Superior temporal gyrus (tissue), 1 donor: Measurements from ENCODE around the gene LDB2.
A peak's percentile ranks its signal among the peaks of the same experiment; 100 is the strongest.

Experiments
- DNase-seq: peaks from one replicate; pipeline ENCODE4 v3.0.0-alpha.2; 2016; ENCODE audit errors: extremely low spot score

The LDB2 gene

DNA sequence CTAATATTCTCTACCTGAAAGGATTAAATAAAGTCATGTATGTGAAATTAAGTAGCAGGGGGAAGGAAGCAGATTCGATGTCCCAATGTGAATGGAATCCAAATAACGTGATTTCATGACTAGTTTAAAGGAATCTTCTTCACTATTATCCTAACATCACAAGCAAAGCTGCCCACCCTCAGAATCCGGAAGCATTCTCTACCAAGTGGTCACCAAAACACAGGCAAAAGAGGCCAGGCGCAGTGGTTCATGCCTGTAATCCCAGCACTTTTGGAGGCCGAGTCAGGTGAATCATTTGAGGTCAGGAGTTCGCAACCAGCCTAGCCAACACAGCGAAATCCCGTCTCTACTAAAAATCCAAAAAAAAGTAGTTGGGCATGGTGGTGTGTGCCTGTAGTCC is 212.9 kb downstream of the LDB2 start:
- no peak for DNase-seq

GRCh38 chr4:16684935-16685334 is 213.5 kb downstream of the LDB2 start:
- no peak for DNase-seq

DNA sequence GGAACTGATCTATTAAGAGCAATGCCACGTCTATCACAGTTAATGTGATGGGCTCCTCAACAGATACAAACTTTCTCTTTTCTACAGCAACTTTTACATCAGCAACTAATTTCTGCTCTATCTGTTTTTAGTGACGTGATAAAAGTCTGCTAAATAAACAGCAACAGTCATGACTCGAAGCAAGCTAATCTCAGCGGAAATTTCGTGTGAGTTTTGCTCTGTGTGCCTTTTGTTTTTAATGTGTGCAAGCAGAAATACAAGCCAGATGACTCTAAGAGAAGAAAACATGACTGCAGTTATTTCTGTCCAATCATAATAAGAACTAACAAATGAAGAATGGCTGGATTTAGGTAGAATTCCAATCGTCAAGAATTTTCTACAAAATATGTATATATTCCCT is 214.3 kb downstream of the LDB2 start:
- DNase-seq, result no peak

GRCh38 chr4:16682975-16683374 is 215.5 kb downstream of the LDB2 start:
- DNase-seq, result no peak

GRCh38 chr4:16677001-16677944 is 221.2 kb downstream of the LDB2 start:
- DNase-seq, result no peak

DNA sequence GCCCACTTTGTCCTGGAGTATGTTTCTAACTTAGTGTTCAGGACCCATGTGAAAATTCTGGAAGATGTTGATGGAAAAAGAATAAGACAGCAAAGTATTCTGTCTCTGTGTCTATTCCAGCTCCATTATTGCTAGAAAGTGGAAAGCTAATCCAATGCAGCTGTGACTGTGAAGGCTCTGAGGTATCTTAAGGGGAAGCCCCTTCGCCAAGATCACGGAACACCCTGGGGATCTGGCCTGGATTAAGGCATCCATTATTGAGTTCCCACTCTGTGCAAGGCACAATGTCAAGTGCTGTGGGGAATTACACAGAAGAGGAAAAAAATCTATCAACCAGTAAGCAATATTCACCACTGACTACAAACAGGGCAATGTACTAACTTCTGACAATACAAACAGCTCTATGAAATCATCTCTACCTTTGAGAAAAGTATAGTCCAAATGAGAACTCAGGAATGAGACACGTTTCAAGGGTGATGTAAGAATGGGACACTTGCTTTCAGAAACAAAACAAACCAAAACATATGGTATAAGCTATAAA is 222.1 kb downstream of the LDB2 start:
- DNase-seq, result no peak

DNA sequence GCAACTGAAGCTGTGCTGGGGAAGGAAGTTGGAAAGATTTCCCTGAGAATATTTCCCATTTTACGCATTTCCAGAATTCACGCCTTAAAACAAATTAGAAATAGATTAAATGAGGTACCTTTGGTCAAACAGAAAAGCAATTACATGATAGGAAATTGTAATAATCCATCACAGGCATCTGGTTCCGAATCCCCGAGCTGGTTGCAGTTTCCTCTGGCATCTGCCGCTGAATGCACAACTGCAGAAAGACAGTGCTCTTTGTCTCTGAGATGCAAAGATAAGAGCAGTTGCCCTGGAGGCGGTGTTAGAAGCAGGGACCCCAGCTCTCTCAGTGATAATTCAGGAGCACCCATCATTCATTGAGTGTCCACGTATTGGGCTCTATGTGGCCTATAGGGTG is 224.4 kb downstream of the LDB2 start:
- no peak for DNase-seq

- DNase-seq, result no peak
Observed at GRCh38 chr4:16672421-16672820, 226.0 kb downstream of the LDB2 start.

- DNase-seq, result no peak
Observed at GRCh38 chr4:16671741-16672140, 226.7 kb downstream of the LDB2 start.

- no peak for DNase-seq
Observed at GRCh38 chr4:16670727-16671126, 227.7 kb downstream of the LDB2 start.

GRCh38 chr4:16669036-16669435 is 229.4 kb downstream of the LDB2 start:
- DNase-seq, result no peak

GRCh38 chr4:16668488-16668887 is 230.0 kb downstream of the LDB2 start:
- DNase-seq, result no peak

- DNase-seq, result no peak
Observed at GRCh38 chr4:16667464-16667863, 231.0 kb downstream of the LDB2 start.

DNA sequence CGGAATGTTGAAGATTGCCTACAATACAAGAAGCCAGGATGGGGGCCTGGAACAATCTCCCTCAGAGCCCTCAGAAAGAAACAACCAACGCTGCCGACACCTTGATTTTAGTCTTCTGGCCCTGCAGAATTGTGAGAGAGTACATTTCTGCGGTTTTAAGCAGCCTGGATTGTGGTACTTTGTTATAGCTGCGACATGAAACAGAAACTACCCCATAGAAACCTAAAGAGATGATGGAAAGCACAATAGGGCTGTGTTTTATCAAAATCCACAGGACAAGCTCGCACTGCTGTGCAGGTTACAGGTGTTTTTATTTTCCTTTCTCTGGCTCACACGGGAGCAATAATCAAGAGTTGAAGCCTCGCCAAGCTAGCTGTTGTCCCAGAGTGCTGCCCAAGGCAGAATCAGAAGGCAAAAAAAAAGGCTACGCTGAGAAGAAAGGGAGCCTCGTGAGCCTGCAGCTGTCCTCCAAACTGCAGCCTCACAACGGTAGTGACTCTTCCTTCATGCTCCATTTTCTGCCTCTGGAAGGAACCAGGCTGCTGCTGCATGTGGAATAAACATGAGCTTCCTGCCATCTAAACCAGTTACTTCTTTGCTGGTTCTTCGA is 232.4 kb downstream of the LDB2 start:
- no peak for DNase-seq

DNA sequence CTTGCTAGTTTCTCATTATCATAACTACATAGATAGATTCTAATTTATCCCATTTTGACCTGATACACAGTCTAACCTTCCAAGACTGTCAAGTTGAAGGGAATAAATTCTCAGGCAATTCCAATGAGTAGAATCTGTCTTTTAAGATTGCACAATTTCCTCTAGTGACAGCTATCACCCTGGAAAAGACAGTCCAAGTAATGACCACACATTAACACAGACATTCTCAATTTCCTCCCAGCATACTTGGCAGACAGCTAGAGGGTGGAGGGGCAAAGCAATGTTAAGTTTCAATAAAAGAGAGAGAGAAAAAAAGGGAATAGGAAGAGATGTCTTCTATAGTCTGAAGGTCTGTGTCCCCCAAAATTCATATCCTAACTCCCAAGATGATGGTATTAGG is 234.7 kb downstream of the LDB2 start:
- DNase-seq, result no peak

DNA sequence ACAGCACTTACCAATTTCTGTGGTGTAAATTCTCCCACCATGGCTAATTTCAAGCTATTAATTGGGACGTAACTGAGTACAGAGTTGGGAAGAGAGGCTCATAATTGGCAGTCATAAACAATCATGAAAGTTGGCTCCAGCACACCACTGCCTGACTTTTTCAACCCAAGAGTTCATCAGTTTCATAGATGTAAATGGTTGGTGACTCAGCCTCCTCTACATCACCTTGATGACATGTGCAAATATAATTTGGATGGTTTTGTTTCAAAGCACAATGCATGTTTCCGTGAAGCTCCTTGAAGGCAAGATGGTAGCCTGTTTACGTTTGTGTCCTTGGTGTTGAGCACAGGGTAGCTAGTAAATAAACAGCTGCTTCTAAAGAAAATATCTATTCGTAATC is 235.1 kb downstream of the LDB2 start:
- no peak for DNase-seq

- DNase-seq, result no peak
Observed at GRCh38 chr4:16661813-16662212, 236.6 kb downstream of the LDB2 start.

DNA sequence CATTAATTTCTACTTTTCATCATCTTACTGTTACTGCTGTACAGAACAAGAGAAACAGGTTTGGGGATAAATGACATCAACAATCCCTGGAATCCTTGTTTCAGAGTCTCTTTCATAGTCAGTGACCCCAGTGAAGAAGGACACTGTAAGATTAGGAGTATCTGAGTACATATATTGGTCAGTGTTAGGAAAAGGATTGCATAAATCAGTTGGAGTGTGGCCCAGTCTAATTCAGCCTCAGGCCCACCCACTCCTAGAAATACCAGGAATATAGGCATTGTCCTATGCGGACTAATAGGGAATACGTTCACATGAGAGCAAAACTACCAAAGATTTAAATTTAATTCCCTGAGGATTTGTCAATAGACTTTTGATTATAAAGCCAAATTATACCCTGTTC is 237.8 kb downstream of the LDB2 start:
- no peak for DNase-seq

DNA sequence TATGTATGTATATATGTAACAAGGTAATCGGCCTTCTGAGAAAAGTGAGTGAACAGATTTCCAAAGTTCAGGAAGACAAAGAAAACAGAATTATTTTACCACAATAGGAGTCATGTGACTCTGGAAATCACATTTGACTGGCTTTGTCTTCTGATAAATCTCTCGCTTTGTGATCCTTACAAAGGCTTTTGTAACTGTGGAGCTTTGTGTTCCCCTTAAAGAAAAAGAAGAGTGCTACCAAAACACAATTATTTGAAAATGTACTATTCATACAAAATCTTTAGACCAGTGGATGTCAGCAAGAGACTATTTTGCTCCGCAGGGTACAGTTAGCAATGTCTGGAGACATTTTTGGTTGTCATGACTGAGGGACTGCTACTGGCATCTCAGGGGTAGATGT is 238.8 kb downstream of the LDB2 start:
- DNase-seq, result peak; percentile 94

- DNase-seq, result no peak
Observed at GRCh38 chr4:16659079-16659478, 239.4 kb downstream of the LDB2 start.

DNA sequence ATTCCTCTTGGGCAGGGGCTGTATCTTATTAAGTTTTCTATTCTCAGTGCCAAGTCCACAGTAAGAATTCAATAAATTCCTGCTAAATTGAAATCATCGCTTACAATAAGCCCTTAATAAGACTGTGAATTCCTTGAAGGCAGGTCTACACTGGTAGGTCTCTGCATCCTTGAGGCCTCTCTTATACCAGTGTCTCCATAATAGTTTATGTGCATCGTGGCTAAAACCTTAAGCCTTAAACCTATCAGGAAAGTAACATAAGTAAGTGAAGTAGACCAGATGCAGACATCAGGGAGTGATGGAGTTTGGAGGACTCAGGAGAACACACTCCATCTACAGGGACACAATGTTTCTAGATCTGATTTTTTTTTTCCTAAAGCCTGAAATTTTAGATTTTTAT is 240.3 kb downstream of the LDB2 start:
- no peak for DNase-seq

- DNase-seq, result no peak
Observed at GRCh38 chr4:16655111-16655510, 243.3 kb downstream of the LDB2 start.

GRCh38 chr4:16652732-16653305 is 245.6 kb downstream of the LDB2 start:
- DNase-seq, result no peak
